CD14-positive monocyte (primary cell): ENCODE measurements around the gene RALGDS. TPM values are rescaled to one million over a fixed set of nuclear protein-coding genes. Genes with fewer than 3 reads are reported as not detected.

Source experiments
- DNase-seq, 3 donors: peaks; one replicate each; pipeline ENCODE4 v3.0.0-alpha.2; 2011 to 2022
- H2AFZ ChIP-seq: 2 replicates; pipeline ENCODE4 v1.6.0; 2012; ENCODE audit warnings: mild to moderate bottlenecking, low read depth, low read length, inconsistent platforms; ENCODE audit not compliant: insufficient read depth, poor library complexity, severe bottlenecking
- H3K27ac ChIP-seq, 2 donors: 1 replicate in 1 of 2; 2 replicates in 1 of 2; pipeline ENCODE4 v1.5.1; 2012 to 2013; ENCODE audit warnings: low read length in 2 of 2, control low read depth in 1 of 2, inconsistent platforms in 1 of 2, low read depth in 1 of 2, mild to moderate bottlenecking in 1 of 2
- H3K27me3 ChIP-seq, 2 donors: one replicate each; pipeline versions ENCODE4 v1.6.0 to v1.6.1; 2011 to 2013; ENCODE audit warnings: low read length in 2 of 2; ENCODE audit not compliant: control insufficient read depth in 2 of 2, insufficient read depth in 2 of 2
- H3K36me3 ChIP-seq, 2 donors: replicated peaks in 1 of 2; 1 replicate in 1 of 2; 2 replicates in 1 of 2; pipeline versions ENCODE4 v1.5.1 to v1.6.1; 2012 to 2013; ENCODE audit warnings: low read length in 2 of 2, control low read depth in 1 of 2, inconsistent platforms in 1 of 2, mild to moderate bottlenecking in 1 of 2; ENCODE audit not compliant: insufficient read depth in 2 of 2, control insufficient read depth in 1 of 2
- H3K4me1 ChIP-seq, 2 donors: 1 replicate in 1 of 2; 2 replicates in 1 of 2; pipeline versions ENCODE4 v1.5.1 to v1.6.1; 2012 to 2013; ENCODE audit warnings: low read length in 2 of 2, control low read depth in 1 of 2, inconsistent platforms in 1 of 2, mild to moderate bottlenecking in 1 of 2, moderate library complexity in 1 of 2; ENCODE audit not compliant: insufficient read depth in 2 of 2, control insufficient read depth in 1 of 2
- H3K4me2 ChIP-seq: replicated peaks from 2 replicates; pipeline ENCODE3; 2012; ENCODE audit warnings: low read length, moderate library complexity, mild to moderate bottlenecking; ENCODE audit not compliant: poor library complexity, severe bottlenecking; ENCODE audit errors: extremely low read depth
- H3K4me3 ChIP-seq, 3 experiments: fragments of 200-600 bp in 1 of 3; sonication (generic) in 1 of 3; replicated peaks in 1 of 3; 1 replicate in 2 of 3; 2 replicates in 1 of 3; pipeline ENCODE4 v1.5.1; 2011 to 2013; ENCODE audit warnings: low read length in 3 of 3, mild to moderate bottlenecking in 3 of 3, control low read depth in 2 of 3, low read depth in 2 of 3, inconsistent platforms in 1 of 3, moderate library complexity in 1 of 3
- H3K79me2 ChIP-seq: 2 replicates; pipeline ENCODE4 v1.6.0; 2012; ENCODE audit warnings: mild to moderate bottlenecking, control low read depth, inconsistent platforms, low read length, moderate library complexity; ENCODE audit not compliant: insufficient read depth
- H3K9ac ChIP-seq: 2 replicates; pipeline ENCODE4 v1.6.0; 2017; ENCODE audit warnings: low read length, mild to moderate bottlenecking; ENCODE audit not compliant: insufficient read depth, poor library complexity, severe bottlenecking
- H3K9me3 ChIP-seq, 2 donors: replicated peaks in 1 of 2; 1 replicate in 1 of 2; 2 replicates in 1 of 2; pipeline versions ENCODE4 v1.5.1 to v1.6.1; 2012 to 2013; ENCODE audit warnings: low read length in 2 of 2, control low read depth in 1 of 2; ENCODE audit not compliant: control insufficient read depth in 1 of 2, insufficient read depth in 1 of 2
- H4K20me1 ChIP-seq: 2 replicates; pipeline ENCODE4 v1.6.0; 2012; ENCODE audit warnings: mild to moderate bottlenecking, low read length, control low read depth, moderate library complexity; ENCODE audit not compliant: insufficient read depth
- H3K27ac Mint-ChIP-seq, 7 donors: one replicate each; pipeline ENCODE4 v1.8.0; 2020; ENCODE audit warnings: mild to moderate bottlenecking in 7 of 7, mixed read lengths in 7 of 7, moderate library complexity in 6 of 7, inconsistent platforms in 2 of 7
- H3K27me3 Mint-ChIP-seq, 3 donors: one replicate each; pipeline ENCODE4 v1.8.0; 2021 to 2022; ENCODE audit warnings: low read depth in 3 of 3, mild to moderate bottlenecking in 3 of 3, mixed read lengths in 3 of 3, moderate library complexity in 3 of 3, inconsistent platforms in 1 of 3
- H3K36me3 Mint-ChIP-seq, 2 donors: one replicate each; pipeline ENCODE4 v1.8.0; 2020; ENCODE audit warnings: mixed read lengths in 2 of 2, inconsistent platforms in 1 of 2, mild to moderate bottlenecking in 1 of 2
- H3K4me1 Mint-ChIP-seq: one replicate; pipeline ENCODE4 v1.8.0; 2020; ENCODE audit warnings: mild to moderate bottlenecking, mixed read lengths
- H3K4me3 Mint-ChIP-seq, 2 donors: one replicate each; pipeline ENCODE4 v1.8.0; 2020; ENCODE audit warnings: mild to moderate bottlenecking in 2 of 2, mixed read lengths in 2 of 2, moderate library complexity in 1 of 2
- H3K9me3 Mint-ChIP-seq, 7 donors: one replicate each; pipeline ENCODE4 v1.8.0; 2020 to 2022; ENCODE audit warnings: mixed read lengths in 7 of 7, mild to moderate bottlenecking in 6 of 7, moderate library complexity in 6 of 7, inconsistent platforms in 2 of 7
- WGBS: methylation state at CpG from one replicate; pipeline ENCODE4 v1.1.5; 2013; ENCODE audit warnings: missing lambda C conversion rate; ENCODE audit not compliant: insufficient coverage; 5-methylcytosine and 5-hydroxymethylcytosine counted together
- intact Hi-C, 2 donors: fragments of 100-400 bp; cut with micrococcal nuclease; formaldehyde crosslinking; loops; one replicate each; pipeline versions ENCODE4 v1.15.0 to v1.15.1; 2023
- polyA plus RNA-seq, 3 donors: library from polyadenylated mRNA; depleted of rRNA in 1 of 3; unstranded in 2 of 3; stranded (reverse) in 1 of 3; fragments of 300-500 nt in 2 of 3; fragments of >200 nt in 1 of 3; fragmentation: Illumina TruSeq in 2 of 3; gene quantifications; 1 replicate in 2 of 3; 2 replicates in 1 of 3; pipeline ENCODE4 v1.2.3, GENCODE V29; 2012 to 2021
- TF ChIP-seq, protein P1 (sequence below): fragments of 200-600 bp; IDR thresholded peaks from one replicate; pipeline ENCODE4 v1.8.0; 2022; ENCODE audit warnings: antibody characterized with exemption, mild to moderate bottlenecking

RALGDS gene
- polyA plus RNA-seq, 3 donors = 3.5 to 63.8 (median 4.2) TPM

DNA sequence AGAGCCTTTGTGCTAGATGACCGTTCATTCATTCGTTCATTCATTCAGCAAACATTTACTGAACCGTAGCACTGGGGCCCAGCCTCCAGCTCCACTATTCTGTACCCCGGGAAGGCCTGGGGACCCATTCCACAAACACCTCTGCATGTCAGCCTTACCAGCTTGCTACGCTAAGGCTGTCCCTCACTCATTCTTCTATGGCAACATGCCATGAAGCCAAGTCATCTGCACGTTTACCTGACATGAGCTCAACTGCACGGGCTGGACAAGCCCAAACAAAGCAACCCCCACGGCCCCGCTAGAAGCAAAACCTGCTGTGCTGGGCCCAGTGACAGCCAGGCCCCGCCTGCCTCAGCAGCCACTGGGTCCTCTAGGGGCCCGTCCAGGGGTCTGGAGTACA, 53.2 kb downstream of the RALGDS start:
- no peaks in the 10 kb centered on the region for H3K36me3 ChIP-seq
- Mint-ChIP-seq H3K9me3 (no peaks in the 10 kb centered on the region), H3K36me3 (no peaks in the 10 kb centered on the region), H3K27me3 (peaks cover 0 to 1% (median 0%) of the 10 kb centered on the region in 3 donors), H3K4me3 (no peak overlapping the region), H3K4me1 (no peaks in the 10 kb centered on the region), H3K27ac (peak overlapping the region in 1 of 7 donors; percentile 20)
- DNase-seq = no peak
- no peaks in the 10 kb centered on the region for H4K20me1 ChIP-seq
- H3K27ac ChIP-seq = no peak overlapping the region
- H3K79me2 ChIP-seq = no peaks in the 10 kb centered on the region
- H3K9ac ChIP-seq = no peak overlapping the region
- TF ChIP-seq, protein P1, sequence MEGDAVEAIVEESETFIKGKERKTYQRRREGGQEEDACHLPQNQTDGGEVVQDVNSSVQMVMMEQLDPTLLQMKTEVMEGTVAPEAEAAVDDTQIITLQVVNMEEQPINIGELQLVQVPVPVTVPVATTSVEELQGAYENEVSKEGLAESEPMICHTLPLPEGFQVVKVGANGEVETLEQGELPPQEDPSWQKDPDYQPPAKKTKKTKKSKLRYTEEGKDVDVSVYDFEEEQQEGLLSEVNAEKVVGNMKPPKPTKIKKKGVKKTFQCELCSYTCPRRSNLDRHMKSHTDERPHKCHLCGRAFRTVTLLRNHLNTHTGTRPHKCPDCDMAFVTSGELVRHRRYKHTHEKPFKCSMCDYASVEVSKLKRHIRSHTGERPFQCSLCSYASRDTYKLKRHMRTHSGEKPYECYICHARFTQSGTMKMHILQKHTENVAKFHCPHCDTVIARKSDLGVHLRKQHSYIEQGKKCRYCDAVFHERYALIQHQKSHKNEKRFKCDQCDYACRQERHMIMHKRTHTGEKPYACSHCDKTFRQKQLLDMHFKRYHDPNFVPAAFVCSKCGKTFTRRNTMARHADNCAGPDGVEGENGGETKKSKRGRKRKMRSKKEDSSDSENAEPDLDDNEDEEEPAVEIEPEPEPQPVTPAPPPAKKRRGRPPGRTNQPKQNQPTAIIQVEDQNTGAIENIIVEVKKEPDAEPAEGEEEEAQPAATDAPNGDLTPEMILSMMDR = no peak
- no peaks in the 10 kb centered on the region for H3K4me1 ChIP-seq
- H3K27me3 ChIP-seq = no peaks in the 10 kb centered on the region
- intact Hi-C loops = no loop called here
- no peak overlapping the region for H3K4me3 ChIP-seq
- H3K4me2 ChIP-seq = no peak overlapping the region
- H3K9me3 ChIP-seq = no peaks in the 10 kb centered on the region
- 90% methylated on average over 8 of the region's 11 CpGs for WGBS
- no peak overlapping the region for H2AFZ ChIP-seq

DNA sequence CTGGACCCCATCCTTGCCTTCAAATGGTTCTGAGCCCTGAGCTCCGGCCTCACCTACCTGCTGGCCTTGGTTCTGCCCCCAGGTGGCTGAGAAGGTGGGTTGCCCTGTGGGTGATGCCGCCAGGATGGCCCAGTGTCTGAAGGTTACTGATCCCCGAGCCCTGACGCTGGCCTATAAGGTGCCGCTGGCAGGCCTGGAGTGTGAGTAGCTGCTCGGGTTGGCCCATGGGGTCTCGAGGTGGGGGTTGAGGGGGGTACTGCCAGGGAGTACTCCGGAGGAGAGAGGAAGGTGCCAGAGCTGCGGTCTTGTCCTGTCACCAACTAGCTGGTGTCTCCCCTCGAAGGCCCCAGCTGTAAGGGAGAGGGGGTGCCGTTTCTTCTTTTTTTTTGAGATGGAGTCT, 54.0 kb downstream of the RALGDS start:
- Mint-ChIP-seq H3K4me3 (no peak overlapping the region), H3K4me1 (peaks cover 2% of the 10 kb centered on the region), H3K27me3 (peaks cover 0 to 2% (median 1%) of the 10 kb centered on the region in 3 donors), H3K27ac (peak overlapping the region in 1 of 7 donors; percentile 55), H3K36me3 (no peaks in the 10 kb centered on the region), H3K9me3 (no peaks in the 10 kb centered on the region)
- Histone ChIP-seq H4K20me1 (no peaks in the 10 kb centered on the region), H3K36me3 (no peaks in the 10 kb centered on the region), H3K4me3 (no peak overlapping the region), H3K27me3 (no peaks in the 10 kb centered on the region), H3K27ac (no peak overlapping the region), H3K4me1 (no peaks in the 10 kb centered on the region), H3K79me2 (no peaks in the 10 kb centered on the region), H3K9ac (no peak overlapping the region), H2AFZ (no peak overlapping the region), H3K9me3 (no peaks in the 10 kb centered on the region), H3K4me2 (no peak overlapping the region)
- 93% methylated on average over 8 of the region's 11 CpGs for WGBS
- no peak for DNase-seq
- TF ChIP-seq, protein P1 = no peak
- intact Hi-C loops = no loop called here
